GM18502 (cell line): ENCODE measurements around the gene SH3RF1.
"Not testable (repeated sequence)": the region's sequence is repeated elsewhere in the genome, so short reads cannot be mapped to it uniquely, and the experiment has no call there.

Experiments used
- ATAC-seq: cut with Tn5 transposase; IDR thresholded peaks from one replicate; pipeline ENCODE4 v1.9.1; 2021; ENCODE audit warnings: mild to moderate bottlenecking; ENCODE audit not compliant: unreplicated experiment, poor library complexity

The SH3RF1 gene

DNA sequence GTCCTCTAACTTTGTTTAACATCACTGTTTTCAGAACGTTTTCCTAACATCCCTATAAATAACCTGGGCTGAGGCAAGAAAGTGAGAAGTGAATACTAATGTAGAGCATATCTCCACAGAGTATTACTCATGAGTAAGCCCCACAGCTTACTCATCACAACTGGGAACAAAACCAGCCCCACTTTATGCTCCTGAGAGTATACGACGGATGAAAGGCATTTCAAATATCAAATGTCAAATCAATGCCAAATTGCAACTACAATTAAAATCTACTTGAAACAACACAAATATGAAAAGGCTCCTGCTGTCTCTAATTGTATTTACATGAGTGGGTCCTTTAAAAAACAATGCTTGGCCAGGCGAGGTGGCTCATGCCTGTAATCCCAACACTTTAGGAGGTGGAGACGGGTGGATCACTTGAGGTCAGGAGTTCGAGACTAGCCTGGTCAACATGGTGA is 41.2 kb downstream of the SH3RF1 start:
- ATAC-seq, result no peak

DNA sequence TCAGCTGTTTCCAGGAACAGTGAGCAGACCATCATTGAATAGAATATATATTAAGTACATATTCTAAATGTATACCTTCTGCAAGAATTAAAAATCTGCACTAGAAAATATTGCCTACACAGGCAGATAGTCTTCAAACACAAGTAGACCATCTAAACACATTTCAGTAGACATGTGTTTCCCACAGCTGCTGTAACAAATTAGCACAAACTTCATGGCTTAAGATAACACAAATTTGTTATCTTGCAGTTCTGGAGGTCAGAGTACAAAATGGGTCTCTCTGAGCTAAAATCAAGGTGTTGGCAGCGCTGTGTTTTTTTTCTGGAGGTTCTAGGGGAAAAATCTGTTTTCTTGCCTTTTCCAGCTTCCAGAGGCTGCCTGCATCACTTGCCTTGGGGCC is 42.7 kb downstream of the SH3RF1 start:
- no peak for ATAC-seq

DNA sequence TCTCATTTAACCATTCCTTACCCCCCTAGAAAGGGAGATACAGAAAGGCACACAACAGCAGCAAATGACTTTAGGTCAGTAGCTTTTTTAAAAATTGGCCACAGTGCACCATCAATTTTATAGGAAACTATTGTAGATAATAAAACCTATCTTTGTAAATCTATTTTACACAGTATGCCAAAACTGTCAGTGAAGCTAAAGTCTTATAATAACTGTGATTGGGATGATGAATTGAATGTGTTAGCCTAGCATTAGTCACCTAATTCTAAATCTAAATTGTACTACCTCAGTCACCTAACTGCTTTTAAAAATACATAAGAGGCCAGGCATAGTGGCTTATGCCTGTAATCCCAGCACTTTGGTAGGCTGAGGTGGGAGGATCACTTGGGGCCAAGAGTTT is 44.2 kb downstream of the SH3RF1 start:
- no peak for ATAC-seq

DNA sequence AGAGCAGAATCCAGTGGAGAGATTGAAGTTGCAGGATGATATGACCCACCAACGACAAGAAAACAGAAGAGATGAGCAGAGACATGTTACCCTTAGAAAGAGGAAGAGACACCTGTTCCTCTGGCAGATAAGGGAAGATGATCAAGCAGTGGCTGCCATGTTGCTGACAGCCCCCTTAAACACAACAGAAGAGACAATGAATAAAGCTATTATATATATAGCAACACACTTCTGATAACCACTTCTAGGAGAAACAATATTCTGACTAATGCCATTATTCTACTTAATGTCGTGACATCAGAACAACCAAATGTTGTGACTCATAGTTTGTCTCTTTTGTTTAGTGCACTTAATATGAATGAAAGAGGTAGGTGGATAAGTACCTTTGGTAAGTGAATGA is 44.9 kb downstream of the SH3RF1 start:
- ATAC-seq, result peak; percentile 68

DNA sequence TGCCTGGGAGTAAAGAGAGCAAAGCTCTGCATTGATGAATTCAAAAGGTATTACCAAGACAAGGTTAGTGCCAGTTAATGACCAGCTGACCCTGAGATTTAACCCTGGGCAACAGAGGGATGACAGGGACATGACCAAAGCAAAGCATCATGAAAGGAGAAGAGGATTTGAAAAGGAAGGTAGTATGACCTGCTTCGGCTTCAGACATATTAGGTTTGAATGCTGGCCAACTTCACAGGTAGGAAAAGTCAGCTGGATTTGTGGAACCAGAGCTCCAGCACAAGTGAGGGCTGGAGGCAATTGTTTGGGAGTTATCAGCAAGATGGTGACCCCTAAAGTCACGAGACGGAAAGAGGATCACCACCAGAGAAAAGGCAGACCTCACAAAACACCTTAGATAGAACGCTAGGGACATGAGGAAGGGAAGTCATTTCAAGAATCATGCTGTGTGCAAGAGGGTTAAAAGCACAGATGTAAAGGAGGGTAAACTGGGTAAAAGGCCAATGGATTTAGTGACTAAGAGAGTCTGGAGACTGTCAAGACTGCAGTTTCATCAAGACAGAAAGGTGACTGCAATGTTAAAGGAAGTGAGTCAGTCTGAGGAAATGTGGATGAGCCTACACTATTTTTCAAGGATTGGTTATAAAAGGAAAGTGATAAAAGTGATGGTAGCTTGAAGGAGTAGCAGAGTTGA is 45.6 kb downstream of the SH3RF1 start:
- ATAC-seq, result peak; percentile 60

DNA sequence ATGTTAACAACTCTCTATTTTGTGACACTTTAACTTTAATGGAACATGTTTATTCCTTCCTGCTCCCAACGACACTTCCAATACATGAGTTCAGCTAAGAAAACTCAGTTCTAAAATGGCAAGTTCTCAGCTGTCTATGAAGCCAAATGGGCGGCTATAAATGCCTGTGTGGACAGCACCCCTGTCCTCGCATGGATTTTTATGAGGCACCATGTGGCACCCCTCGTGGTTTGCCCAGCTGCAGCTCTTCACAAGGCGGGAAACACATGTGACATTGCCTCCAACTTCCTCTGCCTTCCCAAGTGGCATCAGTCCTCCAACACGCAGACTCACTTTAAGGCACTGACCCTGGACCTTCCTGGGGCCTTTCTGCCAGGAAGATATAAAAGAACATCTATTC is 48.0 kb downstream of the SH3RF1 start:
- ATAC-seq, result no peak

DNA sequence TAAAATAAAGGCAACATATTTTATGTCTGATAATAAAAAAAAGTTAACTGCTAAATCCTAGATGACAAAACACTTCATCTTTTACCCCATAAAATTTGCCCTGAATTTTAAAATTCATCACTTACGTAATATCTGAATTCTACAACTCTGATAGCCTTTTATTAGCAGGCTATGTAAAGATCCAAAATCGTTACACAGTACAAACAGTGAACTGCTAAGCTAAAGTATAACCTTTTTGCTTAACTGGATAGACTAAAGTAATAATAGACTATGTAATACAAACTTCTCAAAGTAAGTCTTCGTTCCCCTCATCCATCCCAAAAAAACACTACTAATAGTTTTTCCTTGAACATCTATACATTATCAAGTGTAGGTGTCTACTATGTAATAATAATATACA is 49.1 kb downstream of the SH3RF1 start:
- no peak for ATAC-seq

DNA sequence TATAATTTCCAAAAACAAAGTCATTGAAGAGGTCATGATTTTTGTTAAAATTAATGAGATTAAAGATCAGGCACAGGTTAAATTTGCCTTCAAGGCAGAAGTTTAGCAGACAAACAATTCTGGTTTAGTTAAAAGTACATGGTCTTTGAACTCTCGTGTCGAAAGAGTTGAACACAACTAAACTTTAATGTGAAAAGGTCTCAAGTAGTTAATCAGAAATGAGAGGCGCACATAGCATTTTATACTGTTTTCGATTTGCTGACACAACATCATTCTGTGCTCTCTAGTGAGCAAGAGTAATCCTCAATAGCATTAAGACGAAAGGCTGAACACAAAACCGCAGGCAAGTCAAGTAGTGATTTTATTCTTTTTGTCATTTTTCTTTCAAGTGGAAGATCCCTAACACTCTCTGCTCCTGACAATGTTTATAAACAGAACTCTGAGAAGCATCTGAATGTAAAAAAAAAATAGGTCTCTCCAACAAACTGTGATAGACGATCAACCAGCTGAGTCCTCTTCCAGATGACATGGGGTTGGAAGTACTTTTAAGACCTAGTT is 49.8 kb downstream of the SH3RF1 start:
- ATAC-seq, result no peak

DNA sequence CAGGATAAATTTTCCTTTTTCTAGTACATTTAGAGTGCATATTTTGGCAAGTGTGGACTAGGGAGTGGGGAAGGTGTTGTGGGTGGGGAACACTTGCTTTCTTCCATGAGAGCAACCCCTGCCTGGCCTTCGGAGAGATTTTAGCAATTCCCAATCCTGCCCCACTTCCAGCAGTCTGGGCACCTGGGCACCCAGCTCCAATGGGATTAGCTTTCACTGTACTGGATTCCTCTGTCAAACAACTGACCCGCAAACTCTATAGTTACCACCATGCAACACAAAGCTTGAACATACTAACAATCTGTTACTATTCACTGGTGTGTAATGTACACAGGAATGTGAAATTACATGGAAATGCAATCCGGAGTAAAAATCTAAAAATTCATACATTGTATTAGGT is 50.3 kb downstream of the SH3RF1 start:
- ATAC-seq, result no peak

DNA sequence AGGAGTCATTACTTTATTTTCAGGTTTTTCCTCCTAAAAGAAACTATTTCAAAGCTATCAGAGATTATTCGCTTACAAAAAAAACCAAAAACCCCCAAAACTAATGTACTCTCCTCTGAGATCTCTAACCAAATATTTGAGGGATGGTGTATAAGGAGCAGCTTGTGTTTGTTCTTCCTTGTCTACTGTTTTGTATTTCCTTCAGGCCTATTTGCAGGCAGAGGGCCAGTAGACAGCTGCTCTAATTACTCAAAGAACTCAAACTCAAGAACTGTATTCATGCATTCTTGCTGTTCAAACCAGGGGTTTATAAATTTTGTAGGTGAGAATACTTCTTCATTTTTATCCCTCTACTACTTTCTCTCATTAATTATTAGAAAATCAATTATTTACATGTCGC is 51.3 kb downstream of the SH3RF1 start:
- no peak for ATAC-seq

DNA sequence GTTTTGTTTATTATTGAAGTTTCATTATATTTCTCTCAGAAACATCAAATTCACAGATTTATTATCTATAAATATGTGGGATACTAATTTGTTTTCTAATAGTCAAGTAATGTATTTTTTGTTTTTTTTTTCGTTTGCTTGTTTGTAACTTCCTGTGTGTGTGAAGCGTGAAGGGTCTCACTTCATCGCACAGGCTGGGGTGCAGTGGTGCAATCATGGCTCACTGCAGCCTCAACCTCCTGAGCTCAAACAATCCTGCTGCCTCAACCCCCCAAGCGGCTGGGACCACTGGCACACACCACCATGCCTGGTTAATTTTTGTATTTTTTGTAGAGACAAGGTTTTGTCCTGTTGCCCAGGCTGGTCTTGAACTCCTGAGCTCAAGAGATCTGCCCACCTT is 55.1 kb downstream of the SH3RF1 start:
- ATAC-seq, result peak; percentile 56

DNA sequence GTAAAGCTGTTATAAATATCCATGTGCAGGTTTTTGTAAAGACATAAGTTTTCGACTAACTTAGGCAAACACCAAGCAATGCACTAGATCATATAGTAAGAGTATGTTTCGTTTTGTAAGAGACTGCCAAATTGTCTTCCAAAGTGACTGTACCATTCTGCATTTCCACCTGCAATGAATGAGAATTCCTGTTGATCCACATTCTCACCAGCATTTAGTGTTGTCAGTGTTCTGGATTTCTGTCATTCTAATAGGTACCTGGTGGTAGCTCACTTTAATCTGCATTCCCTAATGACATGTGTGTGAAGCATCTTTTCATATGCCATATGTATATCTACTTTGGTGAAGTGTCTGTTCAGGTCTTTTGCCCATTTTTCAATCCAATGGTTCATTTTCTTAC is 57.8 kb downstream of the SH3RF1 start:
- no peak for ATAC-seq

DNA sequence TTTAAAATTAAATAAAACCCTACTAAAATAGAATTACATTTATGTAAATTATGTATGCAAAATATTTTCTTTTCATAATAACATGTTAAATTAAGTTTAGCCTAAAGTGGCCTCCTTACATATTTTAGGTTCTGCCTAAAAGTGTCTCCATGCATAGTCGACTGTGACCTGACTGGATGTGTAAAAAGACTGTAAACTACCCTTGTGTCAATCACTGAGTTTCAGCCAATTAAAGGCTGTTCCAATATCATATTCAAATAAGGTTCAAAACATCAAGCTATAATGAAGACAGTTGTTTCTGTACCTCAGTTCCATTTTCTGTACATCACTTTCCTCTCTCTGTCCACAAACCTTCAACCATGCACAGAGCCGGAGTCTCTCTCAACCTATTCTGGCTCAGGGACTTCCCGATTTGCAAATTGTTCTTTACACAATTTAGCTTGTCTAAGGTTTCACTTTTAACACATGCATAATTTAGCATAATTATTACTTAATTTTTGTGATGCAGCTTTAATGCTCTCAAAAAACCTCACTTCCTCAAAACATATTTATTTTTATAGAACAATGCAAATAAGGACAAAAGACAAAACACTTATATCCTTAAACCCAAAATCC is 60.1 kb downstream of the SH3RF1 start:
- ATAC-seq, result peak; percentile 92

DNA sequence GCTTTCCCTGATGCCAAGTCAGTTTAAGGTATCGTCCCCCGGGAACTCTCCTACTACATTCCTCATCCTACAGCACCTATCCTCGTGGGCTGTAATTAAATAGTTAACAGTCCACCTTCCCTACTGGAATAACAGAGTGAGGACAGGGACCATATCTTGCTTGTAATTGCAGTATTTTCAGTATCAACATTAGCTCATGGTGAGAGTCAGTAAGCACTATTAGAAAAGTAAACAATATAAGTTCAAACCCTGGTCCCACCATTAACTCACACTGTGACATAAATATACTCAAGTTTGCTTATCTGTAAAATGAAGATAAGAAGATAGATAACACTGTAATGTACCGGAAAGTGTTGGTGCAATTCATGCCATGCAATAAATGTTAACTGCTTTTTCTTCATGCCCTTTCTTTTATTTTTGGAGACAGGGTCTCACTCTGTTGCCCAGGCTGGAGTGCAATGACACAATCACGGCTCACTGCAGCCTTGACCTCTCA is 61.3 kb downstream of the SH3RF1 start:
- ATAC-seq, result no peak

DNA sequence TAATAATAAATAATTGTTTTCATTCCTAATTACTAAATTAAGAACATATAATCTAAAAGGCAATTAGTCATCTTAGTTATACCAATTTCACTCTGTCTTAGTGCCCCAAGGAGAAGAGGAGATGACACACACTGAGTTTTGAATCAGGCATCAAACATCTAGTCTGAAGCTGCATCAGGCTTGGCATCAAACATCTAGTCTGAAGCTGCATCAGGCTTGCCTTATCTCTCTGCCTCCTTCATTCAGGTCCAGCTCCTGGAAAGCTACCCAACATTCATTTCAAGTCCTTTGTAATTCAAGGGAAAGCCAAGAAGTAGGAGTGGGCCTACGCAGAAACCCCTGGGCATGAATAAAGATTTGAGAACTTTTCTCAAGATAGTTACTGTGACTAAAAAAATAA is 62.2 kb downstream of the SH3RF1 start:
- ATAC-seq, result no peak

DNA sequence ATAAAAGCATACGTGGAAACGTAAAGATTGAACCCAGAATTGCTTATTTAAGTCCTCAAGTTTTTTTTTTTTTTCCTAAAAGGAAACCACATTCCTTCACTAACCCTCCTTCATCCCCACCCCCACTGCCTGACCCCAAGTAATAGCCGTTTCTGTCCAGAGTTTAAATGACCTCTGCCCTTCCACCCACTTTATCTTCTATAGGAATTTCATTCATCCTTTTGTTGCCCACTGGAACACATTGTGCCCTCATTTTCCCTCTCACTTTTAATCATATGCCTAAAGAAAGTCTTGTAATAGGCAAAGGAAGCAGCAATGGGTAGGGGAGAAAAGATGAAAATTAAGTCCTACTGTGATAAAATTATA is 62.7 kb downstream of the SH3RF1 start:
- no peak for ATAC-seq

DNA sequence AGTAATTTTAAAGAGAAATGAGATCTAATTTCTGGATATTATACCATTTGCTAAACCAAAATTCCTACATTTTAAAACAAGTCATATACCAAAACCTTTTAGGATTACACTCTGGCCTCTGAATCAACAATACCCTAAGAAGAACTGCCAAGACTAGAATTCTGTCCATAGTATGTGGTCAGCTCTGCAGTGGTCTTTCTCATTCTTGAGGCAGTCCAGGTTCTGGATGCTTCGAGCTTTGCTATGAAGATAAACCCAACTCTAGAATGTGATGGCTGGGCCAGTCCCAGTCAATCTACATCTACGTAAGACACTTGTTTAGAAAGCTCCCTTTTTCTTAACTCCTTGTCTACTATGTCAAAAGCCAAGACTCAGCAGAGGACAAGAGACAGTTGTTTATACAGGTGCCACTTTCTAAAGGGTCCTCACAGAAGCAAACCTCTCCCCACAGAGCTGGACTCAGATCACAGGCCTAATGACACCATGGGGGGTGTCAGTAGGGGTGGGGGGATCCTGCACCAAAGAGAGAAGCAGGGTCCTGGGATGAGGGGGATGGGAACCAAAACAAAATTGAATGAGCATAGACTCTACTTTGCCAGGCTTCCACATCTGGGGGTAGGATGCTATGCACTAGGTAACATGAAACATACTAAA is 63.2 kb downstream of the SH3RF1 start:
- ATAC-seq, result no peak

DNA sequence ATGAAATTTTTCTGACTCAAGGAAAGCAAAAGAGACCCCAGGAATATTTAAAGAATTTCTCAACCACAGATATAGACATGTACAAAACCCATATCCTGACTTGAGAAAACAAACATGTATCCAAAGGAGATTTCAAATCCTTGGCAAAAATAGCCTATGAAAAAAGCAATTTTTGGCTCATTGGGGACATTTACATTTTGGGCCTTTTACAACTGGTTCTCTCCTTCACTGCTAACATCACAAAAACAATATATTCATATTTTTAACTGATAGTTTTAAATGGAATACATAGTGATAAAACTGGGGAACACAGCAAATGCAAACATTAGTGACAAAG is 65.0 kb downstream of the SH3RF1 start:
- ATAC-seq, result no peak

DNA sequence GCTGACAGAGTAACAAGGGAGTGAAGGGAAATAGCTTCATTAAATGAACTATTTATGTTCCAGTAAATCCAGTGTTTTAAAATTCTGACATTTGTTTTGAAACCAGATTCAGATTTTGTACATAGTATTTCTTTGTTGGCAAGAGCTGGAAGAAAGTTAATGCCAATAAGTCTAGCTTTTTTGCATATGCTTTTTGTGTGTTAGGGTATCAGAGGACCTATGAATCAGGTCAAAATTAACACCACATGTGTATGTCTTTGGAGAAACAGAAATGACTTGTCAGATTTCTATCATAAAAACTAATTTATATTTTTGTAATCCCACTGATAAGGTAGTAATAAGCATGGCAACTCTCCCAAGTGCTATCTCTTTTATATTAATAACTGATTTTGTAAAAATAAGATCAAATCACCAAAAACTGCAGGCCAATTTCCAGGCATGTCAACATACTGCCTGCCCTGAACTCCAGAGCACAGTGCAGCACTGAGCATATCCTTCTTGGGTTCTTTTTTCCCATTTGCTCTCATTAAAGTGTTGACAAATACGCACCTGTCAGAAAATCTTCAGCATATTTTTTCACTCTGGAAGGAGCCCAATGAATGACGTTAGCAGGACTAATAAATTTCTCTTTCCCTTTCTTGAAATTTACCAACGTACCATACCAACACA is 65.5 kb downstream of the SH3RF1 start:
- no peak for ATAC-seq

DNA sequence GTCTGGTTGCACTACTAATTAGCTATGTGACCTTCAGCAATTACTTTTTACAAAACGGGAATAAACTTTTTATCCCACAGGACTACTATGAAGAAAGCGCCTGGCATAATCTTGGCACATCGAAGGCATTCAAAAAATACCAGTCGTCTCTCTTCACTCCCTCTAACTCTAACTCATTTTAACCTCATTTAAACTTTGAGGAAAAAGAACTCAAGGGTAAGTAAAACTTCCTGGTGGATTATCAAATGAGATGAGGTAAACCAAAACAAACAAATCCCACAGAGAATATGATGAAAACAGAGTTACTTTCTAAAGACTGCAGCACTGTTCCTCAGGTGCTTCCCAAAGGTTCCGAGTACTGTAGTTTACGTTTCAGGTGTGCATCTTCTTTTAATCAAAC is 66.9 kb downstream of the SH3RF1 start:
- no peak for ATAC-seq

DNA sequence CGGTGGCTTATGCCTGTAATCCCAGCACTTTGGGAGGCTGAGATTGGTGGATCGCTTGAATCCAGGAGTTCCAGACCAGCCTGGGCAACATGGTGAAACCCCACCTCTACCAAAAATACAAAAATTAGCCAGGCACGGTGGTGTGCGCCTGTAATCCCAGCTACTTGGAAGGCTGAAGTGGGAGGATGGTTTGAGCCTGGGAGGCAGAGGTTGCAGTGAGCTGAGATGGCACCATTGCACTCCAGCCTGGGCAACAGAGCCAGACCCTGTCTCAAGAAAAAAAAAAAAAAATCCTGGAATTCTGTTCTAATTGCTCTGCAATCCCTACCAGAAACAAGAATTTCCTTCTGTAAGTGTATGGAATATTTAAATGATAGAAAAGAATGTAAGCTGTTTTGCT is 67.5 kb downstream of the SH3RF1 start:
- ATAC-seq, result not testable (repeated sequence)
